Measurements from ENCODE around the gene DCAF8.
A peak's percentile ranks its signal among the peaks of the same experiment; 100 is the strongest.

DCAF8 gene

GRCh38 chr1:160216301-160216700, 46.0 kb downstream of the DCAF8 start:
- no peak overlapping the region for H3K4me3 ChIP-seq (ENCODE audit: low read depth, low read length)
- no peak for TF ChIP-seq MAX (IDR thresholded peaks at IDR 0.05; ENCODE audit: low read depth, low read length)
- no peak for TF ChIP-seq POLR2A (IDR thresholded peaks at IDR 0.05; ENCODE audit: extremely low read depth, insufficient read length)
- no peak for TF ChIP-seq MYC (IDR thresholded peaks at IDR 0.05; ENCODE audit: low read depth, low read length)
- TF ChIP-seq, protein P1, sequence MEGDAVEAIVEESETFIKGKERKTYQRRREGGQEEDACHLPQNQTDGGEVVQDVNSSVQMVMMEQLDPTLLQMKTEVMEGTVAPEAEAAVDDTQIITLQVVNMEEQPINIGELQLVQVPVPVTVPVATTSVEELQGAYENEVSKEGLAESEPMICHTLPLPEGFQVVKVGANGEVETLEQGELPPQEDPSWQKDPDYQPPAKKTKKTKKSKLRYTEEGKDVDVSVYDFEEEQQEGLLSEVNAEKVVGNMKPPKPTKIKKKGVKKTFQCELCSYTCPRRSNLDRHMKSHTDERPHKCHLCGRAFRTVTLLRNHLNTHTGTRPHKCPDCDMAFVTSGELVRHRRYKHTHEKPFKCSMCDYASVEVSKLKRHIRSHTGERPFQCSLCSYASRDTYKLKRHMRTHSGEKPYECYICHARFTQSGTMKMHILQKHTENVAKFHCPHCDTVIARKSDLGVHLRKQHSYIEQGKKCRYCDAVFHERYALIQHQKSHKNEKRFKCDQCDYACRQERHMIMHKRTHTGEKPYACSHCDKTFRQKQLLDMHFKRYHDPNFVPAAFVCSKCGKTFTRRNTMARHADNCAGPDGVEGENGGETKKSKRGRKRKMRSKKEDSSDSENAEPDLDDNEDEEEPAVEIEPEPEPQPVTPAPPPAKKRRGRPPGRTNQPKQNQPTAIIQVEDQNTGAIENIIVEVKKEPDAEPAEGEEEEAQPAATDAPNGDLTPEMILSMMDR (IDR thresholded peaks at IDR 0.05; ENCODE audit: low read depth, low read length), result no peak
- no peak for DNase-seq (ENCODE audit: low read depth)

- no peak overlapping the region for H3K4me3 ChIP-seq (ENCODE audit: low read depth, low read length)
- DNase-seq (ENCODE audit: low read depth), result no peak
- no peak for TF ChIP-seq MAX (IDR thresholded peaks at IDR 0.05; ENCODE audit: low read depth, low read length)
- no peak for TF ChIP-seq MYC (IDR thresholded peaks at IDR 0.05; ENCODE audit: low read depth, low read length)
- TF ChIP-seq, protein P1 (IDR thresholded peaks at IDR 0.05; ENCODE audit: low read depth, low read length), result no peak
- TF ChIP-seq POLR2A (IDR thresholded peaks at IDR 0.05; ENCODE audit: extremely low read depth, insufficient read length), result no peak
These were observed 47.7 kb downstream of the DCAF8 start for GRCh38 chr1:160214481-160215140.

GRCh38 chr1:160211046-160211790, 51.1 kb downstream of the DCAF8 start:
- TF ChIP-seq MAX (IDR thresholded peaks at IDR 0.05; ENCODE audit: low read depth, low read length), result no peak
- TF ChIP-seq, protein P1 (IDR thresholded peaks at IDR 0.05; ENCODE audit: low read depth, low read length), result no peak
- TF ChIP-seq POLR2A (IDR thresholded peaks at IDR 0.05; ENCODE audit: extremely low read depth, insufficient read length), result no peak
- TF ChIP-seq MYC (IDR thresholded peaks at IDR 0.05; ENCODE audit: low read depth, low read length), result no peak
- no peak overlapping the region for H3K4me3 ChIP-seq (ENCODE audit: low read depth, low read length)
- DNase-seq (ENCODE audit: low read depth), result peak; percentile 12

- TF ChIP-seq POLR2A (IDR thresholded peaks at IDR 0.05; ENCODE audit: extremely low read depth, insufficient read length), result no peak
- TF ChIP-seq, protein P1 (IDR thresholded peaks at IDR 0.05; ENCODE audit: low read depth, low read length), result no peak
- TF ChIP-seq MYC (IDR thresholded peaks at IDR 0.05; ENCODE audit: low read depth, low read length), result no peak
- TF ChIP-seq MAX (IDR thresholded peaks at IDR 0.05; ENCODE audit: low read depth, low read length), result no peak
- no peak for DNase-seq (ENCODE audit: low read depth)
- H3K4me3 ChIP-seq (ENCODE audit: low read depth, low read length), result no peak overlapping the region
These were observed 51.8 kb downstream of the DCAF8 start for GRCh38 chr1:160210561-160210960.

DNA sequence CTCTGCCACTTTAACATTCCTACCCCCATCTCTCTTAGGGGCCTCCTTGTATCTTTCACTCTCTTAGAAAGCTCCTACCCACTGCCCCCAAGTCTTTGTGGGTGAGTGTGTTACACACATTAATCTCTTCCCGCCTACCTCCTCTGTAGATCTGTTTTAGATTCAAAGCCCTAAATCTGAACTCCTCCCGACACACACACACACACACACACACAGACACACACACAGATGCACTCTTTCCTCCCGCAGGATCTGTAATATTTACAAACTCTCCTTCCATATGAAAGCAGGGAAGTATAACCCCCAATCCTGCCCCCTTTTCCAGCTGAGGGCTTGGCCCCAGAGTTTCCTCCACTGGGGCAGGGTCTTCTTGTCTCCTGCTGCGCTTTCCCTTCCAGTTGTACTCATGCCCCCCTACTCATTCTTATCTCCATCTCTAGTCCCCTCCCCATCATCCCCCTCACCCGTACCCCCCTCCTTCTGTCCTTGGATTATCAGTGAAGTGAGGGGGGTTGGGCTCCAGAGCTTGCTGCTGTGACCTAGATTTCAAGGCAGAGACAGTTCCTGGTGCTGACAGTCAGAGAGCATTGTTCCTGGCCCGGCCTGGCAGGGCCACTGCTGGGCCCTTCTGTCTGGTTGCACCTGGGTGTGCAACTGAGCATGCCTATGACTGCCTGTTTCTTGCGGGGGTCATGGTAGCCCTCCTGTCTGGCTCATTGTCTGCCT, 52.9 kb downstream of the DCAF8 start:
- TF ChIP-seq MYC (IDR thresholded peaks at IDR 0.05; ENCODE audit: low read depth, low read length), result no peak
- TF ChIP-seq POLR2A (IDR thresholded peaks at IDR 0.05; ENCODE audit: extremely low read depth, insufficient read length), result no peak
- TF ChIP-seq, protein P1 (IDR thresholded peaks at IDR 0.05; ENCODE audit: low read depth, low read length), result no peak
- no peak for TF ChIP-seq MAX (IDR thresholded peaks at IDR 0.05; ENCODE audit: low read depth, low read length)
- H3K4me3 ChIP-seq (ENCODE audit: low read depth, low read length), result no peak overlapping the region
- DNase-seq (ENCODE audit: low read depth), result no peak

All from NB4 (cell line).